LNCAP (cell line): ENCODE results near the gene PITPNM3.

Source experiments
- CTCF ChIP-seq: fragments of 450-650 bp; IDR thresholded peaks from 2 replicates; pipeline ENCODE4 v1.5.1; 2017; ENCODE audit warnings: mild to moderate bottlenecking

Gene PITPNM3

DNA sequence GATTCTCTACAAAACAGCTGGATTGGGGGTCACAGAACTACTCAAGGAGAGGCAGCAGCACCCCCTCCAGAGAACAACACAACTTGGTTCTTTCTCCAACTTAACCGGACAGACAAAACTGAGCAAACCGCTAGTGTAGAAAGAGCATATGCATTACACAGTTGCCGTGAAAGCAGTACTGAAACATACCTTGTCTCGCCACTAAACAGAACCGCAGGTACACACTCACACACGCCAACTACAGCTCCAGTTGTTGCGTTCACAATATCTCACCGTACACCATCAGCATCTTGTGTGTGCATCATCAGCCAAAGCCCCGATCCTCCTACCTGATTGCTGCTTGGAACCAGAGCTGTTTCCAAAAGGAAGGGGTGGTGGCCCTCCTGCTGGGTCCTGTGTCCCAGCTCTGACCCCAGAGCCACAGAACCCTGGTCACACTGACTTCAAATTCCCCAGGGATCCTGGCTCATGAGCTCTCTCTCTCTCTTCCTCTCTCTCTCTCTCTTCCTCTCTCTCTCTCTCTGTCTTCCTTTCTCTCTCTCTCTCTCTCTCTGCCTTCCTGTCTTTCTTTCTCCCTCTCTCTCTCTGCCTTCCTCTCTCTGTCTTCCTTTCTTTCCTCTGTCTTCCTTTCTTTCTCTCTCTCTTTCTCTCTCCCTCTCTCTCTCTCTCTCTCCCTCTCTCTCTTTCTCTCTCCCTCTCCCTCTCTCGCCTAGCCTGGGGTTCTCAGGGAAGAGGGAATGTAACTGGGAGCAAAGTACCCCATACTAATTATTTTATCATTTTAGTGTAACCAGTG is 103.7 kb downstream of the PITPNM3 start:
- TF ChIP-seq CTCF = no peak

- no peak for TF ChIP-seq CTCF
These were observed 105.2 kb downstream of the PITPNM3 start for GRCh38 chr17:6450926-6451832.

DNA sequence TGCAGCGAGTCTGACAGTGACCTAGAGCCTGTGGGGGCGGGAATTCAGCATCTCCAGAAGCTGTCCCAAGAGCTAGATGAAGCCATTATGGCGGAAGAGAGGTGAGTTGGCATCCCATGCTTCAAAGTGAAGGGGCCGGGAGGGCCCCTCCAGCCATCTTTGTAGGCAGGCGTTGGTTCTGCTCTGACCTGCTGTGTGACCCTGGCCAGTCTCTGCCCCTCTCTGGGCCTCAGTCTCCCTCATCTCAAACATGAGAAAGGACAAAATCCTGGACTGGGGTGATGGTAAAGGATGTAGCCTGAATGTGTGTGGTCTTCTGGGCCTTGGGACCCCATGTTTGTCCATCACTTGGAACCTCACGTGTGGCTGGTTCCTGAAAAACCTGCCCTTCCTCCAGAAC is 107.0 kb downstream of the PITPNM3 start:
- no peak for TF ChIP-seq CTCF

DNA sequence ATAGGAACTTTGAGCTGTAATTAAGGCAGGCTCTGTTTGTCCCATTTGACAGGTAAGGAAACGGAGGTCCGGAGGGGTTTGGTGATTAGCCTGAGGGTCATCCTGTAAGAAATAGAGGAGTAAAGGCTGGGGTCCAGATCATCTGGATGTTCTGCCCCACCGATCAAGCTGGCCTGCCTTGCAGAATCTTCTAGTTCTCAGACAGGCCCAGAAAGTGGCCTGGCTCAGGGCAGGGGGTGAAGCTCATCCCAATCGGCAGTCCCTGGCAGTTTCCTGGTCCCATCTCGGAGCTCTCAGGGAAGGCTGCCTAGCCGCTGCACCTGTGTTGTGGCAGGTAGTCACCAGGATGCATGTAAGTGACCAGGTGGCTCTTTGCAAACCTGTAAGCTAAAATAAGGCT is 107.9 kb downstream of the PITPNM3 start:
- no peak for TF ChIP-seq CTCF

DNA sequence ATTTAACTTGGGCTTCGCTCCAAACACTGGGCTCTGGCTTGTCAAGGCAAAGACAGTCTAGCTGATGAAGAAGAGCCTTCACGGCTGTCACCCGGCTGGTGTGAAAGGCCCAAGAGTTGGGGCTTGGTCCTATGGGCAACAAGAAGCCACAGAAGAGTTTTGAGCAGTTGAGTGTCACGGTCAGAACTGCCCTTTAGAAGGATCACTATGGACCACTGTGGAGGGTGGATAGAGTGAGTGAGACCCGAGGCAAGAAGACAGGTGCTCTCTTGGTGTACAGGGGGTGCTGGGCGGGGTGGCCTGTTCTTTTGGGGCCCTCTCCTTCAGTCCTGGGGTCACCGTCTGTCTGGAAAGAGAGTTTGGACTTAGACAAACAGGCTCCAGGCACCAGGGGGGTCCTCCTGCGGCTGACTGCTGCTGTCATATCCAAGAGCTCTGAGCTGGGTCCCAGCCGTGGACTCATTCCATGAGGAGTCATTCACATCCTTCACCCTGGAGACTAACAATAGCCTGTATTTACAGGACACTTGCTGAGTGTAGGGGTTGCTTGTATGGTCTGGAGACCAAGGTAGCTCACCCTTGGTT is 109.7 kb downstream of the PITPNM3 start:
- no peak for TF ChIP-seq CTCF

DNA sequence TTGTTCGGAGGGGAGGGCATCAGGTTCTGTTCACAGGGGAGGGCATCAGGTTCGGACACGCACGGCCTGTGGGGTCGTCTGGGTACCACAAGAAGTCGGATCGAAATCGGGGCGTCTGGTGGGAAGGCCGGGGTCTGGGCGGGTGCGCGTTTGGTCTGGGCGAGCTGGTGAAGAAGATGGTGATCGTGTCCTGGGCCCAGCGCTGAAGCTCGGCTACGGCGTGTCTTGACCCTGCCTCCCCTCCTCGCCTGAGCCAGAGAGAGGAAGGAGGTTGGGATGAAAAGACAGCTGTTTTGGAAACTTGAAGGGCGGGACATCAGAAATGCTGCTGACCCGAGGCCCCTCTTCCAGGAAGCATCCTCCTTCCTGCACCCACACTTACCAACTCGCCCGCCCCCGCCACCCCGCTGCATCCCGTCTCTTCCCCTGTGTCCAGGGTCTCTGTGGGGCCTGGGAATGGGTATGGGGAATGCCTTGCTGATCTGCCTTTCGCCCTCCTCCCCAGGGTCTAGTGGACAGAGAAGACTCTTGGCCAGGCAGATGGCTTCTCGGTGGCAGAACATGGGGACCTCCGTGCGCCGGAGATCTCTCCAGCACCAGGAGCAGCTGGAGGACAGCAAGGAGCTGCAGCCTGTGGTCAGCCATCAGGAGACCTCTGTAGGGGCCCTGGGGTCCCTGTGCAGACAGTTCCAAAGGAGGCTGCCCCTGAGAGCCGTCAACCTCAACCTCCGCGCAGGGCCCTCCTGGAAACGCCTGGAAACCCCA is 111.6 kb downstream of the PITPNM3 start:
- no peak for TF ChIP-seq CTCF
